ENCODE results near the gene ZC3H4. TPM values are rescaled to one million over a fixed set of nuclear protein-coding genes. Genes with fewer than 3 reads are reported as not detected.

The ZC3H4 gene
- total RNA-seq, 6 experiments from 2014 or later = 8.3 to 19.1 (median 15.1) TPM

GRCh38 chr19:47110521-47111005, 3.0 kb downstream of the ZC3H4 start:
- Histone ChIP-seq H3K4me3 (peak overlapping the region; percentile 86 to 95 (median 90)), H3K9me3 (no peaks in the 10 kb centered on the region), H3K27me3 (no peaks in the 10 kb centered on the region), H3K4me1 (peaks cover 0 to 47% (median 10%) of the 10 kb centered on the region in 4 donors), H3K27ac (peak overlapping the region; percentile 100), H3K36me3 (no peaks in the 10 kb centered on the region)
- 27% methylated on average over 12 of the region's 12 CpGs for WGBS (ENCODE audit: insufficient coverage, low coverage, low lambda C conversion rate, missing lambda C conversion rate)
- DNase-seq = no peak
- no peak for TF ChIP-seq POLR2A (IDR thresholded peaks at IDR 0.05)
- TF ChIP-seq CTCF (IDR thresholded peaks at IDR 0.05) = no peak
- intact Hi-C loops (cut with DNase I) = no loop called here
- no peak for ATAC-seq

GRCh38 chr19:47109541-47110375, 3.8 kb downstream of the ZC3H4 start:
- intact Hi-C loops (cut with DNase I) = no loop called here
- no peak for DNase-seq
- no peak for ATAC-seq
- Histone ChIP-seq H3K27ac (peak overlapping the region; percentile 100), H3K4me3 (peak overlapping the region; percentile 86 to 95 (median 90)), H3K9me3 (no peaks in the 10 kb centered on the region), H3K4me1 (peaks cover 0 to 49% (median 10%) of the 10 kb centered on the region in 4 donors), H3K27me3 (no peaks in the 10 kb centered on the region), H3K36me3 (no peaks in the 10 kb centered on the region)
- WGBS (ENCODE audit: insufficient coverage, low coverage, low lambda C conversion rate, missing lambda C conversion rate) = 45% methylated on average over 15 of the region's 15 CpGs
- TF ChIP-seq POLR2A (IDR thresholded peaks at IDR 0.05) (no peak), CTCF (IDR thresholded peaks at IDR 0.05) (no peak)

GRCh38 chr19:47109177-47109540, 4.4 kb downstream of the ZC3H4 start:
- intact Hi-C loops (cut with DNase I) = no loop called here
- peak overlapping the region in 2 of 3 donors; percentile 6 to 100 for H3K27ac ChIP-seq

More at GRCh38 chr19:47109177-47109540, 4.4 kb downstream of the ZC3H4 start:
- no peaks in the 10 kb centered on the region for H3K27me3 ChIP-seq
- WGBS (ENCODE audit: insufficient coverage, low coverage, low lambda C conversion rate, missing lambda C conversion rate) = 29% methylated on average over 2 of the region's 2 CpGs
- H3K9me3 ChIP-seq = no peaks in the 10 kb centered on the region
- no peak for DNase-seq
- peaks cover 0 to 49% (median 10%) of the 10 kb centered on the region in 4 donors for H3K4me1 ChIP-seq
- no peak overlapping the region for H3K4me3 ChIP-seq
- H3K36me3 ChIP-seq = no peaks in the 10 kb centered on the region
- TF ChIP-seq CTCF (IDR thresholded peaks at IDR 0.05) (no peak), POLR2A (IDR thresholded peaks at IDR 0.05) (no peak)
- ATAC-seq = no peak
